HG03565 (cell line): Measurements from ENCODE around the gene PACSIN2.

ENCODE experiments used
- ATAC-seq: cut with Tn5 transposase; IDR thresholded peaks from one replicate; pipeline ENCODE4 v1.9.1; 2021; ENCODE audit warnings: mild to moderate bottlenecking, moderate library complexity; ENCODE audit not compliant: unreplicated experiment

PACSIN2 gene

DNA sequence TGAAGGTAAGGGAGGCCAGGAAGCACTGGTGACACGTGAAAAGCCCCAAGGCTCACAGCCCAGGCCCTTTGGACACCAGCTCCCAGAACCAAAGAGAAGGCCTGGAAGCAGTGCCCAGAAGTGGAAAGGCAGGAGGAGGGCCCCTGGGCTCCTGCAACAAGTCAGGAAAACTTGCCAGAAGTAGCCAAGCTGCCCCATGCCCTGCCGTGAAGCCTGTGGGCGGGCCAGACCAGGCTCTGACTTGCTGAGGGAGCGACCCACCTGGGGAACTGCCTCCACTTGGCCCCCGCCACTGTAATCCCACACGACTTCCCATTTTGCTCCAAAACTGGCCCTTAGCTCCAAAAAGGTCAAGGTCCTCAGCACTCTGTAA is 106.6 kb downstream of the PACSIN2 start:
- no peak for ATAC-seq

DNA sequence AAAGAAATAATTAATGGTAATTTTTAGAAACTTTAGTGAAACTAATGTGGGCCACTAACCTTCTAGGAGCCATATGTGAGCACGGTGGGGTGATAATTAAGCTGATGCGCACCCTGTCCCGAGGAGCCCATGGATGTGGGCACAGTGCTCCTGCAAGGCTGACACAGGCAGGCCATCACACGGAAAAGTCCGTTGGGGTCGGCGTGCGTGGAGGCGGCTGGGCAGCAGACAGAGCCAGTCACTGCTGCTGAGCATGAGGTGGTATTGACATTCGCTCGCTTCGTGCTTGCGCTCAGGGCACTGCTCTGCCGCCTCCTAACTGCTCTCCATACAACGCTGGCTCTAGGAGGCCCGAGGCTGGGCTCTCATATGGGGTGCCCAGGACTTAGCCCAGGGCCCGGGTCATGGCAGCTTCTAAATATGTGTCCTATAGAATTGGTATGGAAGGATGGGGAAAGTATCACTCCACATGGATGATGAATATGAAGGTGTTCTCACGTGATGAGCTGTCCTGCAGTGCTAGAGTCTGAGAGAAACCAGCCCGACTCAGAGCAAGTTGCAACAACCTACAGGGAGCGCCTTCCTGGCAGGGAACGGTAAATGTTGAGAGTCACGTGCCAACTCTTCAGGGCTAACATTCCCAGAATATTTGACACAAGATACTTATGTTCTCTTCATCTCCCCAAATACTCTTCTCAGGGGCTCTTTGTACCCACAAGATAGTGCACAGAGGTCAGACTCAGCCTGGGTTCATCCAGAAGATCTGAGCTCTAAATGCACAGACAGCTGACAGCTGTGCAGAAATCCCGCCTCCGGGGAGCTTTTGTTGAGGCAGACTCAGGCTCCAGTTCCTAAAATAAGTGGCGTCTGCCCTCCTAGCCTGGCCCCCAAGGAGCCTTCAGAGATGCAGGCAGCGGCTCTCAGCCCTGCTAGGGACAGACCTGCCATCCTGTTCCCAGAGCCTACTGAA is 107.3 kb downstream of the PACSIN2 start:
- ATAC-seq: no peak

DNA sequence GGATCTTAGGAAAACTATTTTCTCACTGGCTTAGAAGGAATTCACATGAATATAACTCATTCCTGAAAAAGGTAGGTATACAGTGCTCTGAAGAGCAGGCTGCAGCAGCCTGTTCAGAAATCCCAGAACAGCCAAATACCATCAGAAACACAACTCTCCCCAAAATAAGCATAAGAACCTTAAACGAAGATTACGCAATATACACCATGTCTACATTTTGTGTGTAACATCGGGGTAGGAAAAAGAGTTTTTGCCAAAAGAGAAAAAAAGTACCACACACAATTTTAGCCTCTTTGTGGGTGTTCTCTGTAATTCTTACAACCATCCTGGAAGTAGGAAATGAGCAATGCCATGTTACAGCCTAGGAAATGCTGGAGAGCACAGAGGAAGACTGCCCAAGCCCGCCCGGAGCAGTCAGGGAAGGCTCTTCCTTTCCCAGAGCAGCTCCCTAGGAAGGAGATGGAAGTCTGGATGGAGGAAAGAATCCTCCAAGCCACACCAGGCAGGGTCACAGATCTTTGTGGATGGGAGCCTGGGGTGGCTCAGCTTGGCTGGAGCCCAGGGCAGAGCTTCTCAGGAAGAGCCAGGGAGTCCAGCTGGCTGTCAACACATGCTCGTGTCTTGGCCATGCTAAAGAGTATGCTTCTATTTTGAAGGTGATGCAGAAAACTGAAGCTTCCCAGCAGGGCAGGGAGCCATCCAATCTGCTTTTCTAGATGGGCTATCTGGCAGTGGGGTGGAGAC is 108.2 kb downstream of the PACSIN2 start:
- no peak for ATAC-seq

DNA sequence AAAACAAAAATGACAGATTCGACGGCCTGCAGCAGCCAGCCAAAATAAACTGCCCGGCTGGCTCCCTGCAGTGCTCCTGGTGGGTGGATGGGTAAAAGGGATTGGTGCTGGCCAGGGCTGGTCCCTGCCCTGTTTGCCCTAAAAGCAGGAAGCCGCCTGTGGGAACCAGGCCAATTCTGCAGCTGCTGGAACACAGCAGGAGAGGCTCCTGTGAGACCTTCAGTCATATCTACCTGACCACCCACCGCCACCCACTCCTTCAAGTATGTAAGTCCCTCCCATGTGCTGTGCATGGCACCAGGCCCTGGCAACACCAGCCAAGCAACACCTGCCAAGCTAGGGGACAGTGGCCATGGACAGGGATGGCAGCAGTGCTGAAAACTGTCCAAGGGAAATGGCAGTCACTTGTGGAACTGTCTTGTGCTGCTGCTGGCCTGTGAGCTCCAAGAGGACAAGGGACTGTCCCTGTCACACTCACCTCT is 109.2 kb downstream of the PACSIN2 start:
- ATAC-seq: no peak

DNA sequence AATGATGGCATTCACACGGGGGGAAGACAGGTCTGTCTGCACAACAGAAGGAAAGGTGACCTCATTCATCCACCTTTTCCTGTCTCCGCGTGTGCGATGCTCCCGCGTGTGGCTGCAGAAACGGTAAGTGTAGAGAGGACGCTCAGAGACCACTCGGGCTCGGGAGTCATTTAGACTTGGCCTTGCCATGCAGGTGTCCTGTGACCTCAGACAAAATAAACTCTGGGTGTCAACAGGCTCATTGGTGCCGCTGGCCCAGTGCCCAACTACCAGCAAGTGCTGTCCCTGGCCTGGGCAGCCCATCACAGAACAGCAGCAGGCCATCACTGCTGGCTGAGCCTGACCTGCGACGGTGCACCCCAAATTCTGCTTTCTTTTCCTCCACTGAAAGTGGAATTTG is 109.7 kb downstream of the PACSIN2 start:
- no peak for ATAC-seq

DNA sequence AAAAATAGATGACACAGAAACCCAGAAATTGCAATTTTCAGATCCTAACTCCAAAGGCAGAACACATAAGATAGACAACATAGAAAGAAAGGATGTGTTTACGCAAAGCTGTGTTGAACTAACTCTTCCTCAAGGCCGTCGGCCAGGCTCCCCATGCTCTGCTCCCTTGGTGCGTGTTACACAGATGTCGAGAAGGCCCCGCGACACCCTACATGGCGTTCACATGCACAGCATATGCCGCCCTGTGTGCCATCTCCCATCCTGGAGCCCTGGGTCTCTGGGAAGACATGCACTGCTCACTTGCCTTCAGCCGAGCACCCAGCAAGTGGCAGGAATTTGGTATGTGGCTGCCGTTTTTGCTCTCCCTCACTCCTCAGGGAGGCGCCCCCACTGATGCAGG is 110.9 kb downstream of the PACSIN2 start:
- no peak for ATAC-seq

DNA sequence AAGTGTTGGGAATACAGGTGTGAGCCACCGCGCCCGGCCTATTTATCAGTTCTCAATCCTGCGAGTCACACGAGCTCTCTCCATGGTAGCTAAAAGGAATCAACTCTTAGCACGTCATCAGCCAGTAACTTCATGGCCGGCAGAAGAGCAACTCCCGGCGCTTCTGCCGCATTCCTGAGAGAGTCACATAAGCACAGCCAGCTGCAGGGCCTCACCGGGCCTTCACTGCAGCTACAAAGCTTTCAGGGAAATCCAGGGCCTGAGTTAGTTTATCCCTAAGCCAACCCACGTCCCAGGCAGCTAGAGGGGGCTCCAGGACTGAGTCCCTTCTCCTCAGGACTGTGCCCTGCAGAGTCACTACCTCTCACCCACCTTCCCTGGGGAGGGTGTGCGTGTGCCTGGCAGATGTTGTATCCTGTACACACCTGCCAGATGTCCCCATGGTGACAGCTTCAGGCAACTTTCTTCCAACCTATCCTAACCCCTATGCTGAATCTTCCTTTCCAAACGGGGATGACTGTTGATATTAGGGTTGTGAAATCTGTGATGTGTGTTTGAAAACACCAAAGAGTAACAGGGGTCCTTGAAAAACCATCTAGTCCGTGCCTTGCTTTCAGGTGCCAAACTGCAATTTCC is 112.0 kb downstream of the PACSIN2 start:
- no peak for ATAC-seq

DNA sequence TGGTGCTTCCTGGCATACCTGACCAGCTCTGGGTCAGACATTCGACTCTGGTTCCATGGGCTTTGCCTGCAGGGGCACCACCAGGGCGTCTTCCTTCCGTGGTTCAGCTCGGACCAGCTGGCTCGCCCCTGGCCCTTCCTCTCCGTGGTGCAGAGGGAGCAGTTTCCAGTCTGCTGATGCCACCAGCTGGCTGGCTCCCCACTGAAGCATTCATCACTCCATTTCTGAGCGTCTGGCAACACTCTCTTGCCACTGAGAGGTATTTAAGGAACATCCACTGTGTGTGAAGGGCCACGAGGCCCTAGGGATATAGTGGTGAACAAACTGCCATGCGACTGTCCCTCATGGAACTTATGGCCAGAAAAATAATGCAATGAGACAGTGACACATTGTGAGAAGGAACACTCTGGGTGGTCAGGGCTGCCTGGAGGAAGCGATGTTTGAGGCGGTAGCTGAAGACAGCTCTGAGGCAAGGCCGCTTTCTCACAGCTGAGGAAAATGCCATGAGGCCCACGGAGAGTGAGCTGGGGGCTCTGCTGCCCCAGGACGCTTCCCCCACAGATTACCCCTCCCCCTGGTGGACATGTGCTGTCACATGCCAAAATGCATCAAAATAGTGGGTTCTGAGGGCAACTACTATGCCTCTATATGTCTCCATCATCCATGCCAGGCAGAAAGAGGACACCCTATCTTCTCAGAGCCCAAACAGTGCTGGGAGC is 113.0 kb downstream of the PACSIN2 start:
- no peak for ATAC-seq

DNA sequence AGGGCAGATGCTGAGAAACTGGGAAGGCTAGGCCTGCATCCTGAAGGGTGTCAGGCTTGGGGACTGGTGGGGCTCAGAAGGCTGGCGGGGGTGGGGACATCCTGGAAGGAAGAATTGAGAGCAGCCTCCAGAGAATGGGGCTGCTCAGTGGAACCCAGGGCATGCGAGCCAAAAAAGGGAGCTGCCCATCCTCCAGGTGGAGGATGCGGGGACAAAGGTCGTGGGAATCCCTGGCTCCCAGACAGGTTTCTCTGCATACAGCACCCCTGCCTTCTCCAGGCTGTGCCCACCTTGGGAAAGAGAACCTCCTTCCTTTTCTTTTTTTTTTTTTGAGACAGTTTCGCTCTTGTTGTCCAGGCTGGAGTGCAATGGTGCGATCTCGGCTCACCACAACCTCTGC is 117.0 kb downstream of the PACSIN2 start:
- ATAC-seq: no peak

DNA sequence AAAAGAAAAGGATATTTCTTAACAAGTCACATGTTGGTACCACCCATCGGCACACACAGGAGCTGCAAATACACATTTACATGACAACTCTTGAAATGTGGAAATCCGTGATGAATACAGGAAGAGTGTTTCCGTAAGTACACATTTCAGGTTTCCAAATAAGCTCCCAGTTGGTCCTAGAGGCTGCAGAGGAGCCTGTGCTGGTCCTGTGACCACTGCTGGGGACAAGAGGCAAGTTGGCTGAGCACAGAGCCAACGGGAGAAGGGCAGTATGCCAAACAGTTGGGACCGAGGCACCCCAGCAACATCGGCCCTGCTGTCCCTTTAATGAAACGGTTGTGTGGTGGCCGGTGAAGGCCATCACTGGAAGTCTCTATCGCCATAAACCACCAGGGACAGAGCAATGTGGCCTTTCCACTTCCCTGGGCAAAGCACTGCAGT is 119.4 kb downstream of the PACSIN2 start:
- no peak for ATAC-seq

DNA sequence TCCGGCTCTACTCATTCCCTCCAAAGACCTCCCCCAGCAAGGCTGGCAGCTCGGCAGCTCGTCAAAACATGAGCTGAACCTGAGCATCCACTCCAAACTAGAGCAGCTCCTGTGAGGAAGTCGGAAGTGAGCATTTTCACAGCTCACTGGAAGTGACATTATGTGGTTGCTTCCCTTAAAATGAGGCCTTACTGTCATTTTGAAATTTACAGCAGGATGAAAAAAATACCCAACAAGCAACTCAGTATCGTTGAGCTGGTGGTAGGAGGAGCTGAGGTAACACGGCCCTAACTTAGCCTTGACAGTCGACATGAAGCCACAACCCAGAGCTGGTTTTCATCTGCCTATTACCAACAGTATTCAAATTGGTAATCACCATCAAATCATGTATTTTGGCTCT is 119.9 kb downstream of the PACSIN2 start:
- ATAC-seq: no peak

DNA sequence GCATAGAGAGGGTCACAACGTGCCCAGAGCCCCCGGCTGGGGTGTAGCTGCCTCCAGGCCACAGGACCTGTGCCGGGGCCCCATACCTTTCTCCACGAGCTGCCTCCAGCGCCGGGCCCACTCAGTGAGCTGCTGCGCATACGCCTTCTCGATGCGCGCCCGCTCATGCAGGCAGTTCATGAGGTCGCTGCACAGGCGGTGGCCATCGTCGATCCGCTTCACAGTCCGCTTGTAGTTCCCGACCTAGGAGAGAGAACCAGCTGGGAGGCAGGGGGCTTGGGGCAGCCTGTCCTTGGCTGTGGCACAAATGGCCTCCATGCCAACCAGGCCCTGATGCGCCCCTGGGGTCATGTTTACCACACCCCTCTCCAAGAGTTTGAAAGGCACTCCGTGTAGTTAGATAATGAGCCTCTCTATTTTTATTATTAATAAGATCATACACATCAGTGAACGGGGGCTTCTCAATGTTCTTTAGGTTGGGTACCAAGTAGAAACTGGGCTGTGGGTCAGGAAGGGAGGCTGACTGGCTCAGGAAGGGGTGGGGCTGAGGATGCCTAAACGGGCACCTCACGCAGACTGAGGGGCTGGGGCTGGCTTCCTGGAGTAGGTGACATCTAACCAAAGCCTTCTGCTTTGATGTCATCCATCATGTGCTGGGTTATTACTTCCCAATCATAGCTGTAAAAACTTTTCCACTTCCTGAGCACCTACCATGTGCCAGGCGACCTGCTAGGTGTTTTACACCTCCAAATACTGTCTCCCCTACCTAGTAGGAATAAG is 121.4 kb downstream of the PACSIN2 start:
- no peak for ATAC-seq

DNA sequence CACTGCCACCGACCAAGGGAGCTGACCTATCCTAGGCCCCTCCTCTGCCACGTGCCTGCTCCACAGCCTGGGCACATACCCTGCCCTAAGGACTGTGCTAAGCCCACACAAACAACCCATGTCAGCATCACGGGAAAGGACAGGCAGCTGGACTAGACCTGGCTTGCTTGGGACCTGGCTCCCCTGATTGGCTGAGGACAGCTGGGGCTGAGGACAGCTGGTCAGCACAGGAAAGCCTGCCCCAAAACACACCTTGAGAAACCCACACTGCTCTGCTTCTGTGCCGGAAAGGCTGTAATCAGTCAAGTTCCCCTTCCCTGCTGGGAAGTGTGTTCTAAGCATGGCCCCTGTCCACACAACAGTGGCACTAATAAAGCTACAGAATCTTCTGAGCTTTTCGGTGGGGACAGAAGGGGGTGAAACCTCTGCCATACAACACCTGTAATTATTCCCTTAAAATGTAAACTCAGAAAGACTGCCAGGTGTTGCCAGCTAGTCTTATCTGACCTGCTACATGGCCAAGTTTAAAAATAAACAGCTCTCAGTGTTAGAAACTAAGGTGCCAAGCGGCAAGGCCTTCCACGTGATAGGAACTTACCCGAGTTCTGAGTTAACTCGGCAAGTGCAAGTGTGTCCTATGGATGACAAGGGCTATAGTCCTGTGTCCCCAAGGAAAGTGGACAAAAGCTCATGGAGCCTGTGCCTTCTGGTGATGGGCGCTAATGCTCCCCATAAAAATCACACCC is 122.2 kb downstream of the PACSIN2 start:
- no peak for ATAC-seq

DNA sequence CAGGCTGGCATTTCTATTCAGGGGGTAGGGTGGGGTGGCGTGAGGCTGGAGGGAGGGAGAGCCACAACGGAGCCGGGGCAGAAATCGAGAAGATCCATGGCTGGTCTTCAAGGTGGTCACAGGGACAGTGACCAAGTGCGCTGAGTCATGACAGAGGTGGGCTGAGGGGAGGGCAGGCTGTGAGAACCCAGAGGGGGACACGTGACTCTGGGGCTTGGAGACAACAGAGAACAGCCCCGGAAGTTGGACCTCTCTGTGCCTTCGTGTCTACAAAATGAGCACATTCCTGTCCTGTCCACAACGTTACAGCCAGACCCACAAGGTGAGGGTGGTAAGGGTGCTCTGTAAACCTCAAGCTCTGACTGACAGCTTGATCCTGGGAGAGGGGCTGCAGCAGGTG is 122.8 kb downstream of the PACSIN2 start:
- ATAC-seq: no peak

DNA sequence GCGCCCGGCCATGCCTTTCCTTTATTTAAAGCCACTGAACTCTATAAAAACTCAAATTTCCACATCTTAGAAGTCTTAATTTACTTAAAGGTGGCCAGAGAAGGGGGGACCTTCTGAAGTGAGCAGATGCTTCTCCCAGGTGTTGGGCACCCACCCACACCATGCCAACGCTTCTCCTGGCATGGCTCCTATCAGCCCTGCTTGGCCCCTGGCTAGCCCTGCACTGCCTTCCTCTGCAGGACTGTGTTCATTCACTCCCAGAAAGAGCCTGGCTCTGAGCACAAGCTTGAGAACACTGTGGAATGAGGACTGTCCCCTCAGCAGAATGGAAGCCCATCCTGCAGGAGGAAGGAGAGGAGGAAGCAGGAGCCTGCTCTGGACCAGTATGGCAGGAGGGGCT is 123.3 kb downstream of the PACSIN2 start:
- ATAC-seq: no peak

DNA sequence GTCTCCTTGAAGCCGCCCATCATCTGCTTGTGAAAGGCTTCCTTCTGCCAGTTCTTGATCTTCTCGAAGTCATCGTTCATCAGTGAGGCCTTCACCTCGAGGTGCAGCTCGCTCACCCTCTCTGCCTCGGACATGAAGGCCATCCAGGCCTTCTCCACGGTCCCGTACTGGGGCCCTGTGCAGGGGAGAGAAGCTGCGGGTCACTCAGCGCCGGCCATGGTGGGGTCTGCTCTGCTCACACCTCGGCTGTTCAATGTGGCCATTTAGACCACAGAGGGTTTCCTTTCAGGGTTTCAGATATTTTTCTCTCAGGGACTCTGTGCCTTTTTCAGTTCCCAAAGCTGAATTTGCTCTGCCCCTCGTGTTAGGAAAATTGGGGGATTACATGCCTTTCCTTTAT is 123.9 kb downstream of the PACSIN2 start:
- ATAC-seq: no peak

DNA sequence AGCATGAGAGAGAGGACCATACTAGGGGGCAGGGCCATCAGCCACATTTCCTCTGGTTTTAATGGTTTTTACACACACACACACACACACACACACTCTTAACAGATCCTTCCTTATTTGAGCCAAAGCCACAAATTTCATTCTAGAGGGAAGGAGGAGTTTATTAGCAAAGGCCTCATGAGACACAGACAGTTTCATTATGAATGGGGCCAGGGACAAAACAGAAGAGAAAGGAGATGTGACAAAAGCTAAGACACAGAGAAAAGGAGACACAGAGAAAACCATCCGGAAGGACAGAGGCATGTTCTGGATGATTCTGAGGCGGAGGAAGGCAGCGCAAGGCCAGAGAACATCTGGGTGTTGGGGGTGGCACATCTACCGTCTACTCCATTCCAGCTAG is 125.6 kb downstream of the PACSIN2 start:
- ATAC-seq: peak; percentile 48

DNA sequence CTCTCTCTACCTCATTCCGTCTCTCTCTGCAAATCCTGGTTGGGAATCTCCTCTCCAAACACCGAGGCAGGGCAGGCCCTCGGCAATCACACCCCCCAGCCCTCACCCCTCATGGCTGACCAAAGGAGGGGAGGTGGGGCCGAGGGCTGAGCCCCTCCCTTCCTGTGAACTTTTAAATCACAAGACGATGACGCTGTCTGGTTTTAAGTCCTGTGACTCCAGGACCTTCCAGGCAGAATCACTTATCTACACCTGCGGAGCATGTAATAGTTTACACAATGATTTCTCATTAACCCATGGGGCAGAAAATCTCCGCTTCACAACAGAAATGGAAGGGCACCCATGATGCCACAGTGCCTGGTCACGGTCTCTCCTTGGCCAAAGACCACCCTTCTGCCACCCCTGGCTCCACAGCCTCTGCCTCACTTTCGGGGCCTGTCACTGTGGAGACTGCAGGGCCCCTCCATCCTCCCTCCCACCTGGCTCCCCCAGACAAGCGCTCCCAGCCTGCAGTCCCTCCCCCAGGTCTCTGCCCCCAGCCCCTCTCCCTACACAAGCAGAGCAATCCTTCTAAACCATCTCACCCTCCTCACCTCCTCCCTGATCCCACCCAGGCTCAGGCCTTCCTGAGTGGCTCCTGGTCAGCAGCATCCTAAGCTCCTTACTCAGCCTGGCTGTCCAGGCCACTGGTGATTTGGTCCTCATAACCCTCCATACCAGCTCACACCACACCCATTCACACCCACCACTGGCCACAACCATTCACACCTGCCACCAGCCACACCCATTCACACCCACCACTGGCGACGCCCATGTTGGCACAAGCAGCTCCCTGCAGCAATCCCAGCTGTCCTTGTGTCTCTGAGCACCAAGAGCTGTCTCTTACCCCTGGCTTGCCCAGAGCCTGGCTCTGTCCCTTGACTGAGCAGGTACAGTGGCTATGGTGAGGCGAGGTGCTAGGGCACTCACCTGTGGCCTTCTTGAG is 127.1 kb downstream of the PACSIN2 start:
- ATAC-seq: no peak
